H1 (cell line): ENCODE data around the gene LRRC8D. TPM values are rescaled to one million over a fixed set of nuclear protein-coding genes. Genes with fewer than 3 reads are reported as not detected.

ENCODE experiments used
- FOSL1 ChIP-seq: IDR thresholded peaks from 2 replicates; pipeline ENCODE4 v1.6.1; 2011; ENCODE audit warnings: mild to moderate bottlenecking, low read depth, low read length, moderate library complexity; ENCODE audit not compliant: insufficient read depth
- MAFK ChIP-seq: IDR thresholded peaks from 2 replicates; pipeline ENCODE4 v1.6.1; 2012; ENCODE audit warnings: low read depth, mild to moderate bottlenecking, improper control_type of control experiment, low read length
- polyA plus RNA-seq, 7 experiments: library from polyadenylated mRNA; depleted of rRNA in 3 of 7; stranded (reverse) in 5 of 7; unstranded in 2 of 7; fragments of >200 nt in 5 of 7; fragments of 200-250 nt in 2 of 7; gene quantifications; 1 replicate in 5 of 7; 2 replicates in 1 of 7; 4 replicates in 1 of 7; pipeline versions ENCODE4 v1.2.1 to v1.2.3, GENCODE V29; 2011 to 2013; ENCODE audit warnings: missing spikeins in 2 of 7, mixed read lengths in 2 of 7
- total RNA-seq: library from RNA; stranded (reverse); fragmentation: NEBNext Ultra II Directional; extraction: Animal tissue kit (Norgen Biotek cat#: 25700); gene quantifications from 2 replicates; pipeline ENCODE4 v1.2.1, GENCODE V29; 2021
- TF ChIP-seq, protein P1 (sequence below): IDR thresholded peaks from 2 replicates; pipeline ENCODE4 v1.6.1; 2011; ENCODE audit warnings: low read length, improper control_type of control experiment
- TF ChIP-seq, protein P2 (sequence below): IDR thresholded peaks from 2 replicates; pipeline ENCODE4 v1.6.1; 2012; ENCODE audit warnings: inconsistent platforms

The LRRC8D gene
- total and polyA plus RNA-seq, 2 of the 8 experiments (the other 6 are each of a cell fraction or from before 2014, with no cell fraction given), result 42.0 to 58.5 TPM

DNA sequence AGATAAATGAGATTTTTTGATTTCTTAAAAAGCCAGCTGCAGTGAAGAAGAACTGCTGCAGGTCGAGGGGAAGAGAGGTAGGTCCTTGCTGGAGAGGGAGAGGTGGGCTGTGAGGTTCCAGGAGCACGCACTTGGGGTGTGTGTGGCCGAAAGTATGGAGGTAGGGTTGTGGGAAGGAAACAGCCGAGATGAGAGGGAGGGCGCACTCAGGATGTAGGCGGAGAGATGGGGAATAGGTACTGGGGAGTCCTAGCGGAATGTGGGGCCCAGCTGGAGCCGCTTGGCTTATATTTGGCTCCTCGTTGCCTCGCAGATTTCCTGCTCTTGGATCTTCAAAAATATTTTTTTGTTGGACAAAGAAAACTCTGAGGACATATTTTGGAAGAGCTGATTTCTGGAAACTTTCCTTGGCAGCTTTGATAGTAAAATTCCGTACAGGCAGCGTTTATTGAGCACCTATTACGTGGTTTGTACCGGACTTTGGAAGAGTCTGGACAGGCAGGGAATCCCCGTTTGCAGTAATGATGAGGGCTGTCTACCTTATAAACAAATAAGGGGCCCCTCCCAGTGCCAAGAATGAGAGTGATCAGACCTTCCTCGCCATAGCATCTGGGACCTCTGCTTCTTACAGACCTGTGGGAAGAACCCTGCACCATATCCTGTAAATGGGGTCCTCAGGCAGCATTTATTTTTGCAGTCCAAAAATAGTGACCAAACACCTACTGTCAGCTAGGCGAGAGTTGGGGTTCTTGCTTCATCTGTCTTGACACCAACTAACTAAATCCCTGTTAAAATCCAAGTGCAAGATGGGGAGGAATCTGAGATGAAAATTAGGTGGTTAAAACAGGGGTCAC, 1.5 kb downstream of the LRRC8D start (continued):
- TF ChIP-seq, protein P1, sequence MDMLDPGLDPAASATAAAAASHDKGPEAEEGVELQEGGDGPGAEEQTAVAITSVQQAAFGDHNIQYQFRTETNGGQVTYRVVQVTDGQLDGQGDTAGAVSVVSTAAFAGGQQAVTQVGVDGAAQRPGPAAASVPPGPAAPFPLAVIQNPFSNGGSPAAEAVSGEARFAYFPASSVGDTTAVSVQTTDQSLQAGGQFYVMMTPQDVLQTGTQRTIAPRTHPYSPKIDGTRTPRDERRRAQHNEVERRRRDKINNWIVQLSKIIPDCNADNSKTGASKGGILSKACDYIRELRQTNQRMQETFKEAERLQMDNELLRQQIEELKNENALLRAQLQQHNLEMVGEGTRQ, result no peak
- TF ChIP-seq, protein P2, sequence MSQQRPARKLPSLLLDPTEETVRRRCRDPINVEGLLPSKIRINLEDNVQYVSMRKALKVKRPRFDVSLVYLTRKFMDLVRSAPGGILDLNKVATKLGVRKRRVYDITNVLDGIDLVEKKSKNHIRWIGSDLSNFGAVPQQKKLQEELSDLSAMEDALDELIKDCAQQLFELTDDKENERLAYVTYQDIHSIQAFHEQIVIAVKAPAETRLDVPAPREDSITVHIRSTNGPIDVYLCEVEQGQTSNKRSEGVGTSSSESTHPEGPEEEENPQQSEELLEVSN, result no peak
- TF ChIP-seq MAFK (no peak), FOSL1 (no peak)
